HCT116 (cell line): ENCODE results near the gene SLC19A1.

Experiments
- CTCF ChIP-seq, 3 experiments: fragments of 200-600 bp in 1 of 3; sonication (generic) in 1 of 3; IDR thresholded peaks in 2 of 3; conservative IDR thresholded peaks in 1 of 3; 2 replicates each; pipeline ENCODE4 v1.5.1; 2012 to 2017; ENCODE audit warnings: low read depth in 2 of 3, low read length in 2 of 3, antibody characterized with exemption in 1 of 3, borderline replicate concordance in 1 of 3, control low read depth in 1 of 3, mild to moderate bottlenecking in 1 of 3, mixed read lengths in 1 of 3, mixed run types in 1 of 3, moderate library complexity in 1 of 3; ENCODE audit not compliant: insufficient read depth in 1 of 3
- EZH2 ChIP-seq: fragments of 200-600 bp; sonication (generic); IDR thresholded peaks from 2 replicates; pipeline ENCODE4 v1.6.1; 2017; ENCODE audit warnings: antibody characterized with exemption, mixed run types
- FOSL1 ChIP-seq: IDR thresholded peaks from 2 replicates; pipeline ENCODE4 v1.6.1; 2012; ENCODE audit warnings: low read depth
- MAX ChIP-seq: IDR thresholded peaks from 2 replicates; pipeline ENCODE4 v1.6.1; 2012
- POLR2A ChIP-seq: IDR thresholded peaks from 2 replicates; pipeline ENCODE4 v1.7.0; 2011; ENCODE audit warnings: borderline replicate concordance; ENCODE audit not compliant: insufficient read depth, insufficient read length; ENCODE audit errors: extremely low read depth
- POLR2AphosphoS5 ChIP-seq: IDR thresholded peaks from 2 replicates; pipeline ENCODE4 v1.6.1; 2011; ENCODE audit warnings: mild to moderate bottlenecking, low read depth, low read length, moderate library complexity
- SP1 ChIP-seq: IDR thresholded peaks from 2 replicates; pipeline ENCODE4 v1.6.1; 2012; ENCODE audit warnings: low read depth
- TCF7L2 ChIP-seq: IDR thresholded peaks from 2 replicates; pipeline ENCODE4 v1.7.0; 2011; ENCODE audit warnings: borderline replicate concordance, inconsistent platforms; ENCODE audit not compliant: insufficient read depth, insufficient read length; ENCODE audit errors: extremely low read depth
- ZBTB33 ChIP-seq: IDR thresholded peaks from 2 replicates; pipeline ENCODE4 v1.6.1; 2011; ENCODE audit warnings: mild to moderate bottlenecking, low read length, moderate library complexity; ENCODE audit not compliant: insufficient replicate concordance; ENCODE audit errors: extremely low read depth

- TF ChIP-seq CTCF (IDR thresholded peaks at IDR 0.05 in 2 of 3, conservative IDR thresholded peaks at IDR 0.05 in 1 of 3; ENCODE audit: borderline replicate concordance in 1 of 3, insufficient read depth in 1 of 3, low read depth in 2 of 3, low read length in 2 of 3) (no peak), POLR2A (no peak), EZH2 (no peak), ZBTB33 (no peak), MAX (no peak), SP1 (no peak), POLR2AphosphoS5 (no peak), TCF7L2 (no peak), FOSL1 (no peak)
Observed at GRCh38 chr21:45525910-45526306, 16.3 kb downstream of the SLC19A1 start.
